SU-DHL-6 (cell line): ENCODE results near the gene ZNF253.

Experiments used
- CTCF ChIP-seq: fragments of 200-600 bp; sonication (generic); IDR thresholded peaks from one replicate; pipeline ENCODE4 v1.5.1; 2017; ENCODE audit warnings: antibody characterized with exemption, mild to moderate bottlenecking, low read length, moderate library complexity; ENCODE audit not compliant: insufficient read depth, poor library complexity, severe bottlenecking
- EZH2phosphoT487 ChIP-seq: fragments of 200-600 bp; sonication (generic), shearing (Covaris generic); conservative IDR thresholded peaks from 2 replicates; pipeline ENCODE4 v1.6.1; 2018; ENCODE audit warnings: mild to moderate bottlenecking, antibody characterized with exemption, low read length, moderate library complexity, mixed read lengths

GRCh38 chr19:19884583-19884982, 18.9 kb downstream of the ZNF253 start:
- TF ChIP-seq CTCF (no peak), EZH2phosphoT487 (no peak)
